ENCODE results near the gene C19orf73.
A peak's percentile ranks its signal among the peaks of the same experiment; 100 is the strongest.
"Not testable (repeated sequence)": the region's sequence is repeated elsewhere in the genome, so short reads cannot be mapped to it uniquely, and the experiment has no call there.

The C19orf73 gene

GRCh38 chr19:49084206-49085019 lies 34.5 kb downstream of the C19orf73 start:
- Histone ChIP-seq H3K4me3 (ENCODE audit: low read depth in 1 of 5, low read length in 5 of 5) (peak overlapping the region; percentile 54 to 94 (median 92)), H3K27me3 (ENCODE audit: control insufficient read depth in 5 of 5, insufficient read depth in 4 of 5, low read length in 5 of 5) (no peaks in the 10 kb centered on the region), H3K9me3 (ENCODE audit: control insufficient read depth in 5 of 5, low read length in 5 of 5) (no peaks in the 10 kb centered on the region), H3K4me1 (ENCODE audit: control insufficient read depth in 5 of 5, insufficient read depth in 5 of 5, low read length in 5 of 5) (peaks cover 0 to 33% (median 24%) of the 10 kb centered on the region in 5 donors), H3K36me3 (ENCODE audit: control insufficient read depth in 5 of 5, insufficient read depth in 5 of 5, low read length in 5 of 5) (peaks cover 0 to 19% (median 13%) of the 10 kb centered on the region in 5 donors), H3K27ac (ENCODE audit: low read depth, low read length) (peak overlapping the region; percentile 88), H3K9ac (ENCODE audit: low read length in 5 of 5) (peak overlapping the region in 4 of 5 donors; percentile 64 to 99 (median 97))

- Histone ChIP-seq H3K4me3 (ENCODE audit: low read depth in 1 of 5, low read length in 5 of 5) (no peak overlapping the region), H3K27ac (ENCODE audit: low read depth, low read length) (no peak overlapping the region), H3K27me3 (ENCODE audit: control insufficient read depth in 5 of 5, insufficient read depth in 4 of 5, low read length in 5 of 5) (no peaks in the 10 kb centered on the region)
These were observed 37.7 kb downstream of the C19orf73 start for GRCh38 chr19:49081273-49081672.

GRCh38 chr19:49080392-49080791 lies 38.6 kb downstream of the C19orf73 start:
- H3K9me3 ChIP-seq (ENCODE audit: control insufficient read depth in 5 of 5, low read length in 5 of 5) = no peaks in the 10 kb centered on the region
- H3K36me3 ChIP-seq (ENCODE audit: control insufficient read depth in 5 of 5, insufficient read depth in 5 of 5, low read length in 5 of 5) = no peaks in the 10 kb centered on the region
- peaks cover 0 to 5% (median 4%) of the 10 kb centered on the region in 5 donors for H3K4me1 ChIP-seq (ENCODE audit: control insufficient read depth in 5 of 5, insufficient read depth in 5 of 5, low read length in 5 of 5)
- no peak overlapping the region for H3K27ac ChIP-seq (ENCODE audit: low read depth, low read length)
- H3K9ac ChIP-seq (ENCODE audit: low read length in 5 of 5) = no peak overlapping the region
- H3K27me3 ChIP-seq (ENCODE audit: control insufficient read depth in 5 of 5, insufficient read depth in 4 of 5, low read length in 5 of 5) = no peaks in the 10 kb centered on the region
- H3K4me3 ChIP-seq (ENCODE audit: low read depth in 1 of 5, low read length in 5 of 5) = no peak overlapping the region

More at GRCh38 chr19:49081273-49081672, 37.7 kb downstream of the C19orf73 start:
- Histone ChIP-seq H3K9me3 (ENCODE audit: control insufficient read depth in 5 of 5, low read length in 5 of 5) (no peaks in the 10 kb centered on the region), H3K9ac (ENCODE audit: low read length in 5 of 5) (no peak overlapping the region), H3K36me3 (ENCODE audit: control insufficient read depth in 5 of 5, insufficient read depth in 5 of 5, low read length in 5 of 5) (no peaks in the 10 kb centered on the region), H3K4me1 (ENCODE audit: control insufficient read depth in 5 of 5, insufficient read depth in 5 of 5, low read length in 5 of 5) (peaks cover 0 to 12% (median 9%) of the 10 kb centered on the region in 5 donors)

- H3K36me3 ChIP-seq (ENCODE audit: control insufficient read depth in 5 of 5, insufficient read depth in 5 of 5, low read length in 5 of 5); H3K27ac ChIP-seq (ENCODE audit: low read depth, low read length); H3K4me3 ChIP-seq (ENCODE audit: low read depth in 1 of 5, low read length in 5 of 5); H3K4me1 ChIP-seq (ENCODE audit: control insufficient read depth in 5 of 5, insufficient read depth in 5 of 5, low read length in 5 of 5); H3K9ac ChIP-seq (ENCODE audit: low read length in 5 of 5); H3K9me3 ChIP-seq (ENCODE audit: control insufficient read depth in 5 of 5, low read length in 5 of 5): not testable (repeated sequence)
- H3K27me3 ChIP-seq (ENCODE audit: control insufficient read depth in 5 of 5, insufficient read depth in 4 of 5, low read length in 5 of 5) = peaks cover 25 to 35% (median 30%) of the 10 kb centered on the region in 5 donors
These were observed 44.1 kb downstream of the C19orf73 start for GRCh38 chr19:49074869-49075268.

- Histone ChIP-seq H3K4me1 (ENCODE audit: control insufficient read depth in 5 of 5, insufficient read depth in 5 of 5, low read length in 5 of 5) (peaks cover 0 to 6% (median 0%) of the 10 kb centered on the region in 5 donors), H3K27ac (ENCODE audit: low read depth, low read length) (no peak overlapping the region), H3K27me3 (ENCODE audit: control insufficient read depth in 5 of 5, insufficient read depth in 4 of 5, low read length in 5 of 5) (peaks cover 26 to 45% (median 36%) of the 10 kb centered on the region in 5 donors), H3K4me3 (ENCODE audit: low read depth in 1 of 5, low read length in 5 of 5) (no peak overlapping the region), H3K9ac (ENCODE audit: low read length in 5 of 5) (no peak overlapping the region), H3K36me3 (ENCODE audit: control insufficient read depth in 5 of 5, insufficient read depth in 5 of 5, low read length in 5 of 5) (no peaks in the 10 kb centered on the region), H3K9me3 (ENCODE audit: control insufficient read depth in 5 of 5, low read length in 5 of 5) (no peaks in the 10 kb centered on the region)
These were observed 45.2 kb downstream of the C19orf73 start for GRCh38 chr19:49073514-49074378.

GRCh38 chr19:49071860-49072547 lies 46.9 kb downstream of the C19orf73 start:
- Histone ChIP-seq H3K4me1 (ENCODE audit: control insufficient read depth in 5 of 5, insufficient read depth in 5 of 5, low read length in 5 of 5) (peaks cover 0 to 6% (median 0%) of the 10 kb centered on the region in 5 donors), H3K4me3 (ENCODE audit: low read depth in 1 of 5, low read length in 5 of 5) (no peak overlapping the region), H3K9ac (ENCODE audit: low read length in 5 of 5) (no peak overlapping the region), H3K36me3 (ENCODE audit: control insufficient read depth in 5 of 5, insufficient read depth in 5 of 5, low read length in 5 of 5) (no peaks in the 10 kb centered on the region), H3K27me3 (ENCODE audit: control insufficient read depth in 5 of 5, insufficient read depth in 4 of 5, low read length in 5 of 5) (peaks cover 26 to 55% (median 43%) of the 10 kb centered on the region in 5 donors), H3K27ac (ENCODE audit: low read depth, low read length) (no peak overlapping the region), H3K9me3 (ENCODE audit: control insufficient read depth in 5 of 5, low read length in 5 of 5) (no peaks in the 10 kb centered on the region)

- Histone ChIP-seq H3K9ac (ENCODE audit: low read length in 5 of 5) (no peak overlapping the region), H3K27me3 (ENCODE audit: control insufficient read depth in 5 of 5, insufficient read depth in 4 of 5, low read length in 5 of 5) (peaks cover 41 to 71% (median 56%) of the 10 kb centered on the region in 5 donors), H3K4me3 (ENCODE audit: low read depth in 1 of 5, low read length in 5 of 5) (no peak overlapping the region), H3K4me1 (ENCODE audit: control insufficient read depth in 5 of 5, insufficient read depth in 5 of 5, low read length in 5 of 5) (peaks cover 0 to 6% (median 0%) of the 10 kb centered on the region in 5 donors), H3K27ac (ENCODE audit: low read depth, low read length) (no peak overlapping the region), H3K9me3 (ENCODE audit: control insufficient read depth in 5 of 5, low read length in 5 of 5) (no peaks in the 10 kb centered on the region), H3K36me3 (ENCODE audit: control insufficient read depth in 5 of 5, insufficient read depth in 5 of 5, low read length in 5 of 5) (no peaks in the 10 kb centered on the region)
These were observed 48.5 kb downstream of the C19orf73 start for GRCh38 chr19:49070416-49070815.

GRCh38 chr19:49069026-49069425 lies 49.9 kb downstream of the C19orf73 start:
- Histone ChIP-seq H3K4me1 (ENCODE audit: control insufficient read depth in 5 of 5, insufficient read depth in 5 of 5, low read length in 5 of 5) (peaks cover 0 to 9% (median 0%) of the 10 kb centered on the region in 5 donors), H3K36me3 (ENCODE audit: control insufficient read depth in 5 of 5, insufficient read depth in 5 of 5, low read length in 5 of 5) (no peaks in the 10 kb centered on the region), H3K9ac (ENCODE audit: low read length in 5 of 5) (no peak overlapping the region), H3K9me3 (ENCODE audit: control insufficient read depth in 5 of 5, low read length in 5 of 5) (no peaks in the 10 kb centered on the region), H3K27me3 (ENCODE audit: control insufficient read depth in 5 of 5, insufficient read depth in 4 of 5, low read length in 5 of 5) (peaks cover 42 to 79% (median 62%) of the 10 kb centered on the region in 5 donors), H3K27ac (ENCODE audit: low read depth, low read length) (no peak overlapping the region), H3K4me3 (ENCODE audit: low read depth in 1 of 5, low read length in 5 of 5) (no peak overlapping the region)

Data from subcutaneous abdominal adipose tissue (tissue), 5 donors.